OCI-LY1 (cell line): Measurements from ENCODE around the gene C17orf78.

Source experiments
- EZH2 ChIP-seq: fragments of 200-600 bp; sonication (generic), shearing (Covaris generic); IDR thresholded peaks from 2 replicates; pipeline ENCODE4 v1.8.0; 2017; ENCODE audit warnings: borderline replicate concordance, mixed run types, mild to moderate bottlenecking, antibody characterized with exemption, low read length, moderate library complexity, mixed read lengths
- TF ChIP-seq, protein P1 (sequence below): fragments of 200-600 bp; sonication (generic), shearing (Covaris generic); IDR thresholded peaks from 2 replicates; pipeline ENCODE4 v1.5.1; 2017; ENCODE audit warnings: mild to moderate bottlenecking, antibody characterized with exemption, low read length, moderate library complexity, mixed read lengths

DNA sequence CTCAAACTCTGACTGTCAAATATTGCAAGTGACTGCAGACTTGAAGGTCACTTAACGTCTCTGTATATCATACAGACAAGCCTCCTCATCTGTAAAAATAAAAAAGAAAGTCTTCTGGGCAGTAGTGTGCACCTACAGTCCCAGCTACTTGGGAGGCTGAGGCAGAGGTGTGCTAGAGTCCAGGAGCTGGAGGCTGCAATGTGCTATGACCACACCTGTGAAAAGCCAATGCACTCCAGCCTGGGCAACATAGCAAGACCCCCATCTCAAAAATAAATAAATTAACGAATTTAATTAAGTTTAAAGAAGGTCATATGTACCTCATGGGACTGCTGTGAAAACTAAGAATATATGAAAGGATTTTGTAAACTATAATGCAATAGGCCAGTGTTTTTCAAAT lies 35.0 kb upstream of the C17orf78 start:
- TF ChIP-seq, protein P1, sequence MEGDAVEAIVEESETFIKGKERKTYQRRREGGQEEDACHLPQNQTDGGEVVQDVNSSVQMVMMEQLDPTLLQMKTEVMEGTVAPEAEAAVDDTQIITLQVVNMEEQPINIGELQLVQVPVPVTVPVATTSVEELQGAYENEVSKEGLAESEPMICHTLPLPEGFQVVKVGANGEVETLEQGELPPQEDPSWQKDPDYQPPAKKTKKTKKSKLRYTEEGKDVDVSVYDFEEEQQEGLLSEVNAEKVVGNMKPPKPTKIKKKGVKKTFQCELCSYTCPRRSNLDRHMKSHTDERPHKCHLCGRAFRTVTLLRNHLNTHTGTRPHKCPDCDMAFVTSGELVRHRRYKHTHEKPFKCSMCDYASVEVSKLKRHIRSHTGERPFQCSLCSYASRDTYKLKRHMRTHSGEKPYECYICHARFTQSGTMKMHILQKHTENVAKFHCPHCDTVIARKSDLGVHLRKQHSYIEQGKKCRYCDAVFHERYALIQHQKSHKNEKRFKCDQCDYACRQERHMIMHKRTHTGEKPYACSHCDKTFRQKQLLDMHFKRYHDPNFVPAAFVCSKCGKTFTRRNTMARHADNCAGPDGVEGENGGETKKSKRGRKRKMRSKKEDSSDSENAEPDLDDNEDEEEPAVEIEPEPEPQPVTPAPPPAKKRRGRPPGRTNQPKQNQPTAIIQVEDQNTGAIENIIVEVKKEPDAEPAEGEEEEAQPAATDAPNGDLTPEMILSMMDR, result no peak
- no peak for TF ChIP-seq EZH2
